GM12878 (cell line): ENCODE measurements around the gene CNKSR3. TPM values are rescaled to one million over a fixed set of nuclear protein-coding genes. Genes with fewer than 3 reads are reported as not detected.

ENCODE experiments used
- ATAC-seq: fragments of 200-7000 bp; cut with Tn5 transposase; 3 replicates; pipeline ENCODE4 v1.9.1; 2020; ENCODE audit warnings: mild to moderate bottlenecking, moderate library complexity
- BruUV-seq: library from RNA; stranded (reverse); fragments of 400-500 nt; replicated peaks from 2 replicates; lab custom pipeline; 2021; lab: Mats Ljungman, UMichigan
- CTCF ChIA-PET: fragments of 300-600 bp; sonication (Branson Sonifier 250); formaldehyde crosslinking; extraction: SDS; loops from one replicate; lab custom pipeline; 2021; ENCODE audit warnings: inconsistent platforms; lab: Yijun Ruan, JAX
- POLR2A ChIA-PET: fragments of 350-600 bp; formaldehyde crosslinking; extraction: SDS; loops from one replicate; lab custom pipeline; 2021; ENCODE audit warnings: inconsistent platforms; lab: Charles Lee
- RAD21 ChIA-PET: fragments of 300-600 bp; sonication (Branson Sonifier 250); formaldehyde crosslinking; loops from one replicate; lab custom pipeline; 2023; ENCODE audit warnings: antibody characterized with exemption; ENCODE audit not compliant: unreplicated experiment; lab: Charles Lee
- SMC1A ChIA-PET: fragments of 300-600 bp; sonication (Branson Sonifier 250); formaldehyde crosslinking; loops from one replicate; lab custom pipeline; 2023; ENCODE audit not compliant: unreplicated experiment, uncharacterized antibody; lab: Charles Lee
- DNase-seq: peaks from one replicate; pipeline ENCODE4 v3.0.0-alpha.2; 2011; ENCODE audit warnings: low read depth, low spot score
- FAIRE-seq: peaks from 3 replicates; lab custom pipeline; 2011; peaks lifted over from hg19 to GRCh38; lab: Jason Lieb, UNC
- H2AFZ ChIP-seq: 2 replicates; pipeline ENCODE4 v1.6.0; 2011; ENCODE audit warnings: low read depth, low read length, control low read depth; ENCODE audit not compliant: control insufficient read depth
- H3K27ac ChIP-seq: 2 replicates; pipeline ENCODE4 v1.5.1; 2011; ENCODE audit warnings: control low read depth; ENCODE audit not compliant: control insufficient read depth, insufficient read depth
- H3K27me3 ChIP-seq, 2 experiments: replicated peaks in 1 of 2; 2 replicates each; pipeline versions ENCODE4 v1.6.0 to v1.6.1; 2011; ENCODE audit warnings: low read length in 1 of 2; ENCODE audit not compliant: control insufficient read depth in 2 of 2, insufficient read depth in 2 of 2
- H3K36me3 ChIP-seq, 2 experiments: 2 replicates each; pipeline ENCODE4 v1.5.1; 2011; ENCODE audit warnings: low read length in 1 of 2; ENCODE audit not compliant: control insufficient read depth in 2 of 2, insufficient read depth in 2 of 2
- H3K4me1 ChIP-seq: 2 replicates; pipeline ENCODE4 v1.6.1; 2011; ENCODE audit warnings: mild to moderate bottlenecking, low read length, moderate library complexity, mixed read lengths; ENCODE audit not compliant: control insufficient read depth, insufficient read depth
- H3K4me2 ChIP-seq: 2 replicates; pipeline ENCODE4 v1.6.0; 2011; ENCODE audit warnings: control low read depth; ENCODE audit not compliant: control insufficient read depth, insufficient read depth
- H3K4me3 ChIP-seq: fragments of 200-600 bp; sonication (generic); 2 replicates; pipeline ENCODE4 v1.5.1; 2016
- H3K79me2 ChIP-seq: 2 replicates; pipeline ENCODE4 v1.6.0; 2011; ENCODE audit warnings: low read length; ENCODE audit not compliant: control insufficient read depth, insufficient read depth
- H3K9ac ChIP-seq: 2 replicates; pipeline ENCODE4 v1.8.0; 2011; ENCODE audit warnings: low read length, control low read depth, mixed read lengths; ENCODE audit not compliant: control insufficient read depth, insufficient read depth
- H3K9me3 ChIP-seq: replicated peaks from 3 replicates; pipeline ENCODE4 v1.5.1; 2011; ENCODE audit warnings: mild to moderate bottlenecking, low read length; ENCODE audit not compliant: control insufficient read depth, insufficient read depth
- H4K20me1 ChIP-seq: 2 replicates; pipeline ENCODE4 v1.6.0; 2011; ENCODE audit not compliant: control insufficient read depth, insufficient read depth
- CHD1 ChIP-seq: IDR thresholded peaks from 2 replicates; pipeline ENCODE4 v1.6.1; 2012; ENCODE audit warnings: low read depth, low read length, improper control_type of control experiment
- CREB1 ChIP-seq: IDR thresholded peaks from 2 replicates; pipeline ENCODE4 v1.6.1; 2012; ENCODE audit warnings: low read depth, mild to moderate bottlenecking, inconsistent platforms
- EED ChIP-seq: sonication (generic); IDR thresholded peaks from 2 replicates; pipeline ENCODE4 v1.6.1; 2016; ENCODE audit warnings: antibody characterized with exemption, low read depth
- EZH2 ChIP-seq: IDR thresholded peaks from 2 replicates; pipeline ENCODE4 v1.6.1; 2012; ENCODE audit warnings: low read depth, mild to moderate bottlenecking, control low read depth, inconsistent platforms, low read length, borderline replicate concordance; ENCODE audit not compliant: control insufficient read depth
- HDGF ChIP-seq: fragments of 450-650 bp; IDR thresholded peaks from 2 replicates; pipeline ENCODE4 v1.6.1; 2016; ENCODE audit warnings: antibody characterized with exemption
- NR2F1 ChIP-seq: fragments of 450-650 bp; conservative IDR thresholded peaks from 2 replicates; pipeline ENCODE4 v1.6.1; 2017; ENCODE audit warnings: mild to moderate bottlenecking
- SIN3A ChIP-seq: IDR thresholded peaks from 2 replicates; pipeline ENCODE4 v1.6.1; 2012; ENCODE audit warnings: low read depth, low read length, improper control_type of control experiment
- SMAD5 ChIP-seq: IDR thresholded peaks from 2 replicates; pipeline ENCODE4 v1.6.1; 2016; ENCODE audit warnings: antibody characterized with exemption, low read depth
- SUZ12 ChIP-seq: fragments of 200-600 bp; sonication (generic); IDR thresholded peaks from one replicate; pipeline ENCODE4 v1.6.1; 2018; ENCODE audit warnings: antibody characterized with exemption, mild to moderate bottlenecking; ENCODE audit not compliant: unreplicated experiment
- TCF3 ChIP-seq: IDR thresholded peaks from 2 replicates; pipeline ENCODE4 v1.6.1; 2012; ENCODE audit warnings: low read depth, mild to moderate bottlenecking, low read length, borderline replicate concordance; ENCODE audit not compliant: insufficient read depth
- ZNF622 ChIP-seq: fragments of 450-650 bp; IDR thresholded peaks from 2 replicates; pipeline ENCODE4 v1.6.1; 2017; ENCODE audit warnings: mild to moderate bottlenecking, inconsistent platforms
- WGBS: methylation state at CpG from one replicate; pipeline ENCODE4 v1.1.6; 2016; ENCODE audit warnings: low lambda C conversion rate; ENCODE audit not compliant: insufficient replicate concordance, insufficient coverage; ENCODE audit errors: missing lambda C conversion rate; 5-methylcytosine and 5-hydroxymethylcytosine counted together
- in situ Hi-C: fragments of 300-500 bp; cut with MboI; formaldehyde crosslinking; loops from 9 replicates; pipeline ENCODE4 v1.14.3; 2018; ENCODE audit warnings: mixed read lengths
- intact Hi-C: fragments of 100-400 bp; cut with micrococcal nuclease; formaldehyde crosslinking; loops from one replicate; pipeline ENCODE4 v1.14.2; 2022; ENCODE audit not compliant: unreplicated experiment
- polyA plus RNA-seq, 11 experiments: library from polyadenylated mRNA; depleted of rRNA in 4 of 11; unstranded in 6 of 11; stranded (reverse) in 5 of 11; fragments of >200 nt; fragmentation: Nextera tagmentation in 4 of 11; fragmentation: Illumina TruSeq in 1 of 11; extraction: Ambion mirVana in 4 of 11; extraction: Trizol in 1 of 11; gene quantifications; 1 replicate in 1 of 11; 2 replicates in 10 of 11; pipeline versions ENCODE4 v1.2.1 to v1.2.3, GENCODE V29; 2011 to 2016; ENCODE audit warnings: inconsistent platforms in 2 of 11, missing spikeins in 2 of 11, low read depth in 1 of 11
- total RNA-seq, 4 experiments: library from RNA; depleted of rRNA in 3 of 4; stranded (reverse); fragments of >200 nt in 3 of 4; fragmentation: Illumina TruSeq in 1 of 4; extraction: Trizol in 1 of 4; gene quantifications; 2 replicates each; pipeline versions ENCODE4 v1.2.1 to v1.2.3, GENCODE V29; 2013 to 2021

Gene CNKSR3
- total and polyA plus RNA-seq, 10 of the 15 experiments (the other 5 are each of a cell fraction or from before 2014, with no cell fraction given): under 0.01 to 0.48 (median 0.12) TPM; not detected in 2

- no peak overlapping the region for H3K4me3 ChIP-seq
- WGBS: 26% methylated on average over 13 of the region's 13 CpGs
- H2AFZ ChIP-seq: no peak overlapping the region
- no peaks in the 10 kb centered on the region for H4K20me1 ChIP-seq
- TF ChIP-seq CREB1: no peak
- TF ChIP-seq SIN3A: no peak
- no peak for TF ChIP-seq SMAD5
- no peak for TF ChIP-seq HDGF
- no peak for TF ChIP-seq CHD1
- TF ChIP-seq SUZ12: no peak
- TF ChIP-seq EED: no peak
- TF ChIP-seq EZH2: no peak
- no peak for TF ChIP-seq TCF3
- TF ChIP-seq NR2F1: no peak
- no peak for TF ChIP-seq ZNF622
- no peaks in the 10 kb centered on the region for H3K4me1 ChIP-seq
- BruUV-seq: no TSS peak
- H3K79me2 ChIP-seq: no peaks in the 10 kb centered on the region
- H3K36me3 ChIP-seq: no peaks in the 10 kb centered on the region
- no peak overlapping the region for H3K27ac ChIP-seq
- in situ Hi-C loops: no loop called here
- intact Hi-C loops: no loop called here
- ATAC-seq (peak; percentile 40; the same call in 2 of the 3 replicates), DNase-seq (no peak), FAIRE-seq (no peak)
- peaks cover 0 to 2% of the 10 kb centered on the region in 2 experiments; a peak in 1 of 4 replicates for H3K27me3 ChIP-seq
- ChIA-PET RAD21 (no interaction called here), POLR2A (no interaction called here), SMC1A (no interaction called here), CTCF (no interaction called here)
- no peak overlapping the region for H3K4me2 ChIP-seq
- no peak overlapping the region for H3K9ac ChIP-seq
- H3K9me3 ChIP-seq: no peaks in the 10 kb centered on the region
Measured at GRCh38 chr6:154457046-154457713, 53.3 kb downstream of the CNKSR3 start.
